Measurements from ENCODE around the gene NRBP1. TPM values are rescaled to one million over a fixed set of nuclear protein-coding genes. Genes with fewer than 3 reads are reported as not detected.
"Not testable (repeated sequence)": the region's sequence is repeated elsewhere in the genome, so short reads cannot be mapped to it uniquely, and the experiment has no call there.

NRBP1 gene
- total RNA-seq, 1 donor from 2014 or later = 136 TPM

- Histone ChIP-seq H3K4me2 (no peak overlapping the region), H3K79me2 (ENCODE audit: low read depth) (no peaks in the 10 kb centered on the region), H3F3A (ENCODE audit: low read depth) (no peaks in the 10 kb centered on the region), H3K4me1 (no peaks in the 10 kb centered on the region), H3K4me3 (no peak overlapping the region), H3K9me3 (ENCODE audit: low read depth) (no peaks in the 10 kb centered on the region), H3K27me3 (no peaks in the 10 kb centered on the region), H3K9ac (no peak overlapping the region), H3K36me3 (no peaks in the 10 kb centered on the region), H4K20me1 (ENCODE audit: low read depth) (no peaks in the 10 kb centered on the region), H2AFZ (replicated peaks) (no peak overlapping the region), H3K27ac (no peak overlapping the region)
- no peak for DNase-seq (ENCODE audit: low spot score)
- TF ChIP-seq EZH2phosphoT487 (IDR thresholded peaks at IDR 0.05) (no peak), EZH2 (IDR thresholded peaks at IDR 0.05) (no peak)
- no peak overlapping the region for H3K27ac Mint-ChIP-seq
- H3K9me3 Mint-ChIP-seq = no peaks in the 10 kb centered on the region
- no peaks in the 10 kb centered on the region for H3K36me3 Mint-ChIP-seq
- no peak overlapping the region for H3K4me3 Mint-ChIP-seq
- no peaks in the 10 kb centered on the region for H3K4me1 Mint-ChIP-seq
- peaks cover 5% of the 10 kb centered on the region for H3K27me3 Mint-ChIP-seq (ENCODE audit: insufficient read depth, low read depth)
Observed at GRCh38 chr2:27420996-27421395, 7.4 kb upstream of the NRBP1 start.

GRCh38 chr2:27421660-27422250 lies 6.7 kb upstream of the NRBP1 start:
- Histone ChIP-seq H3F3A (ENCODE audit: low read depth) (no peaks in the 10 kb centered on the region), H2AFZ (replicated peaks) (no peak overlapping the region), H3K9me3 (ENCODE audit: low read depth) (no peaks in the 10 kb centered on the region), H3K4me1 (no peaks in the 10 kb centered on the region), H3K4me3 (no peak overlapping the region), H3K27ac (no peak overlapping the region), H3K4me2 (no peak overlapping the region), H3K27me3 (no peaks in the 10 kb centered on the region), H3K79me2 (ENCODE audit: low read depth) (no peaks in the 10 kb centered on the region), H3K36me3 (no peaks in the 10 kb centered on the region), H4K20me1 (ENCODE audit: low read depth) (no peaks in the 10 kb centered on the region), H3K9ac (no peak overlapping the region)
- DNase-seq (ENCODE audit: low spot score) = no peak
- no peak overlapping the region for H3K27ac Mint-ChIP-seq
- H3K9me3 Mint-ChIP-seq = no peaks in the 10 kb centered on the region
- H3K4me3 Mint-ChIP-seq = no peak overlapping the region
- H3K27me3 Mint-ChIP-seq (ENCODE audit: insufficient read depth, low read depth) = peaks cover 5% of the 10 kb centered on the region
- TF ChIP-seq CTCF (IDR thresholded peaks at IDR 0.05) = no peak
- TF ChIP-seq EZH2phosphoT487 (IDR thresholded peaks at IDR 0.05) = no peak
- TF ChIP-seq EZH2 (IDR thresholded peaks at IDR 0.05) = no peak
- no peaks in the 10 kb centered on the region for H3K4me1 Mint-ChIP-seq
- no peaks in the 10 kb centered on the region for H3K36me3 Mint-ChIP-seq

- H3K79me2 ChIP-seq (ENCODE audit: low read depth) = no peaks in the 10 kb centered on the region
- no peaks in the 10 kb centered on the region for H3K36me3 ChIP-seq
- peaks cover 7% of the 10 kb centered on the region for H3F3A ChIP-seq (ENCODE audit: low read depth)
- no peak overlapping the region for H3K27ac ChIP-seq
- no peak overlapping the region for H2AFZ ChIP-seq (replicated peaks)
- Mint-ChIP-seq H3K4me3 (no peak overlapping the region), H3K27ac (no peak overlapping the region), H3K4me1 (peaks cover 4% of the 10 kb centered on the region), H3K27me3 (ENCODE audit: insufficient read depth, low read depth) (peaks cover 5% of the 10 kb centered on the region), H3K9me3 (no peaks in the 10 kb centered on the region), H3K36me3 (no peaks in the 10 kb centered on the region)
- DNase-seq (ENCODE audit: low spot score) = no peak
- H3K9me3 ChIP-seq (ENCODE audit: low read depth) = no peaks in the 10 kb centered on the region
- H3K27me3 ChIP-seq = no peaks in the 10 kb centered on the region
- TF ChIP-seq EZH2 (IDR thresholded peaks at IDR 0.05) (no peak), CTCF (IDR thresholded peaks at IDR 0.05) (no peak), EZH2phosphoT487 (IDR thresholded peaks at IDR 0.05) (no peak)
- H3K4me1 ChIP-seq = peaks cover 5% of the 10 kb centered on the region
- no peak overlapping the region for H3K9ac ChIP-seq
- H3K4me3 ChIP-seq = no peak overlapping the region
- no peak overlapping the region for H3K4me2 ChIP-seq
- H4K20me1 ChIP-seq (ENCODE audit: low read depth) = no peaks in the 10 kb centered on the region
Observed at GRCh38 chr2:27422958-27423357, 5.5 kb upstream of the NRBP1 start.

GRCh38 chr2:27425039-27425438 lies 3.4 kb upstream of the NRBP1 start:
- not testable (repeated sequence) for H3K4me3 Mint-ChIP-seq, H3K36me3 ChIP-seq
- peaks cover 13% of the 10 kb centered on the region for H3K4me1 Mint-ChIP-seq

More at GRCh38 chr2:27425039-27425438, 3.4 kb upstream of the NRBP1 start:
- not testable (repeated sequence) for H3K27me3 Mint-ChIP-seq (ENCODE audit: insufficient read depth, low read depth); H3K27me3 ChIP-seq; H3K27ac Mint-ChIP-seq; H3K9ac ChIP-seq; H3K27ac ChIP-seq; H3K4me3 ChIP-seq; H3K9me3 Mint-ChIP-seq; H3K9me3 ChIP-seq (ENCODE audit: low read depth); H3K4me2 ChIP-seq; H3K36me3 Mint-ChIP-seq; DNase-seq (ENCODE audit: low spot score); H2AFZ ChIP-seq (replicated peaks)
- H3K79me2 ChIP-seq (ENCODE audit: low read depth) = peaks cover 10% of the 10 kb centered on the region
- peaks cover 10% of the 10 kb centered on the region for H4K20me1 ChIP-seq (ENCODE audit: low read depth)
- H3F3A ChIP-seq (ENCODE audit: low read depth) = peaks cover 24% of the 10 kb centered on the region
- peaks cover 11% of the 10 kb centered on the region for H3K4me1 ChIP-seq
